ENCODE results near the gene TMEM171. TPM values are rescaled to one million over a fixed set of nuclear protein-coding genes. Genes with fewer than 3 reads are reported as not detected.

Gene TMEM171
- total and polyA plus RNA-seq, 2 experiments from 2014 or later, result 1.9 to 2.9 TPM

DNA sequence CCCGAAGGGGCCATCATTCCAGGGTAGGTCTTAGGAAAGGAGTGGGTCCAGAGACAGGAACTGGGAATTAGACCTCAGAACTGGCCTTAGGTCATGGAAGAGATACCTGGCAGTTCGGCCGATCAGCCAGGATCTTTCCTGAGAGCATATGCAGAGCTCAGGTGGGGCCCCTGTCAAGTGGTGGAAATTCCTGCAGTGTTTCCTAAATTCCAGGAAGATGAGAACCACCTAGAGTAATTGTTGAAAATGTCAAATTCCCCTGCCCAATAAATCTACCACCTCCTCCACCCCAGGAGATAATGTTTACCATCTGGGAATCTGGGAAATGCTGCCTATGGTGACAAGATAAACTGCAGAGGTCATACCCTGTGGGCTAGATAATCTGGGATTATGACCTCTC lies 14.6 kb downstream of the TMEM171 start (continued):
- TF ChIP-seq, protein P1, sequence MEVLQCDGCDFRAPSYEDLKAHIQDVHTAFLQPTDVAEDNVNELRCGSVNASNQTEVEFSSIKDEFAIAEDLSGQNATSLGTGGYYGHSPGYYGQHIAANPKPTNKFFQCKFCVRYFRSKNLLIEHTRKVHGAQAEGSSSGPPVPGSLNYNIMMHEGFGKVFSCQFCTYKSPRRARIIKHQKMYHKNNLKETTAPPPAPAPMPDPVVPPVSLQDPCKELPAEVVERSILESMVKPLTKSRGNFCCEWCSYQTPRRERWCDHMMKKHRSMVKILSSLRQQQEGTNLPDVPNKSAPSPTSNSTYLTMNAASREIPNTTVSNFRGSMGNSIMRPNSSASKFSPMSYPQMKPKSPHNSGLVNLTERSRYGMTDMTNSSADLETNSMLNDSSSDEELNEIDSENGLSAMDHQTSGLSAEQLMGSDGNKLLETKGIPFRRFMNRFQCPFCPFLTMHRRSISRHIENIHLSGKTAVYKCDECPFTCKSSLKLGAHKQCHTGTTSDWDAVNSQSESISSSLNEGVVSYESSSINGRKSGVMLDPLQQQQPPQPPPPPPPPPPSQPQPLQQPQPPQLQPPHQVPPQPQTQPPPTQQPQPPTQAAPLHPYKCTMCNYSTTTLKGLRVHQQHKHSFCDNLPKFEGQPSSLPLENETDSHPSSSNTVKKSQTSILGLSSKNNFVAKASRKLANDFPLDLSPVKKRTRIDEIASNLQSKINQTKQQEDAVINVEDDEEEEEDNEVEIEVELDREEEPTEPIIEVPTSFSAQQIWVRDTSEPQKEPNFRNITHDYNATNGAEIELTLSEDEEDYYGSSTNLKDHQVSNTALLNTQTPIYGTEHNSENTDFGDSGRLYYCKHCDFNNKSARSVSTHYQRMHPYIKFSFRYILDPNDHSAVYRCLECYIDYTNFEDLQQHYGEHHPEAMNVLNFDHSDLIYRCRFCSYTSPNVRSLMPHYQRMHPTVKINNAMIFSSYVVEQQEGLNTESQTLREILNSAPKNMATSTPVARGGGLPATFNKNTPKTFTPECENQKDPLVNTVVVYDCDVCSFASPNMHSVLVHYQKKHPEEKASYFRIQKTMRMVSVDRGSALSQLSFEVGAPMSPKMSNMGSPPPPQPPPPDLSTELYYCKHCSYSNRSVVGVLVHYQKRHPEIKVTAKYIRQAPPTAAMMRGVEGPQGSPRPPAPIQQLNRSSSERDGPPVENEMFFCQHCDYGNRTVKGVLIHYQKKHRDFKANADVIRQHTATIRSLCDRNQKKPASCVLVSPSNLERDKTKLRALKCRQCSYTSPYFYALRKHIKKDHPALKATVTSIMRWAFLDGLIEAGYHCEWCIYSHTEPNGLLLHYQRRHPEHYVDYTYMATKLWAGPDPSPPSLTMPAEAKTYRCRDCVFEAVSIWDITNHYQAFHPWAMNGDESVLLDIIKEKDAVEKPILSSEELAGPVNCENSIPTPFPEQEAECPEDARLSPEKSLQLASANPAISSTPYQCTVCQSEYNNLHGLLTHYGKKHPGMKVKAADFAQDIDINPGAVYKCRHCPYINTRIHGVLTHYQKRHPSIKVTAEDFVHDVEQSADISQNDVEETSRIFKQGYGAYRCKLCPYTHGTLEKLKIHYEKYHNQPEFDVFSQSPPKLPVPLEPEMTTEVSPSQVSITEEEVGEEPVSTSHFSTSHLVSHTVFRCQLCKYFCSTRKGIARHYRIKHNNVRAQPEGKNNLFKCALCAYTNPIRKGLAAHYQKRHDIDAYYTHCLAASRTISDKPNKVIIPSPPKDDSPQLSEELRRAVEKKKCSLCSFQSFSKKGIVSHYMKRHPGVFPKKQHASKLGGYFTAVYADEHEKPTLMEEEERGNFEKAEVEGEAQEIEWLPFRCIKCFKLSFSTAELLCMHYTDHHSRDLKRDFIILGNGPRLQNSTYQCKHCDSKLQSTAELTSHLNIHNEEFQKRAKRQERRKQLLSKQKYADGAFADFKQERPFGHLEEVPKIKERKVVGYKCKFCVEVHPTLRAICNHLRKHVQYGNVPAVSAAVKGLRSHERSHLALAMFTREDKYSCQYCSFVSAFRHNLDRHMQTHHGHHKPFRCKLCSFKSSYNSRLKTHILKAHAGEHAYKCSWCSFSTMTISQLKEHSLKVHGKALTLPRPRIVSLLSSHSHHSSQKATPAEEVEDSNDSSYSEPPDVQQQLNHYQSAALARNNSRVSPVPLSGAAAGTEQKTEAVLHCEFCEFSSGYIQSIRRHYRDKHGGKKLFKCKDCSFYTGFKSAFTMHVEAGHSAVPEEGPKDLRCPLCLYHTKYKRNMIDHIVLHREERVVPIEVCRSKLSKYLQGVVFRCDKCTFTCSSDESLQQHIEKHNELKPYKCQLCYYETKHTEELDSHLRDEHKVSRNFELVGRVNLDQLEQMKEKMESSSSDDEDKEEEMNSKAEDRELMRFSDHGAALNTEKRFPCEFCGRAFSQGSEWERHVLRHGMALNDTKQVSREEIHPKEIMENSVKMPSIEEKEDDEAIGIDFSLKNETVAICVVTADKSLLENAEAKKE (CRISPR knock-in tag; IDR thresholded peaks at IDR 0.05), result no peak
- TF ChIP-seq POLR2AphosphoS5 (IDR thresholded peaks at IDR 0.05; ENCODE audit: low read depth), result no peak

DNA sequence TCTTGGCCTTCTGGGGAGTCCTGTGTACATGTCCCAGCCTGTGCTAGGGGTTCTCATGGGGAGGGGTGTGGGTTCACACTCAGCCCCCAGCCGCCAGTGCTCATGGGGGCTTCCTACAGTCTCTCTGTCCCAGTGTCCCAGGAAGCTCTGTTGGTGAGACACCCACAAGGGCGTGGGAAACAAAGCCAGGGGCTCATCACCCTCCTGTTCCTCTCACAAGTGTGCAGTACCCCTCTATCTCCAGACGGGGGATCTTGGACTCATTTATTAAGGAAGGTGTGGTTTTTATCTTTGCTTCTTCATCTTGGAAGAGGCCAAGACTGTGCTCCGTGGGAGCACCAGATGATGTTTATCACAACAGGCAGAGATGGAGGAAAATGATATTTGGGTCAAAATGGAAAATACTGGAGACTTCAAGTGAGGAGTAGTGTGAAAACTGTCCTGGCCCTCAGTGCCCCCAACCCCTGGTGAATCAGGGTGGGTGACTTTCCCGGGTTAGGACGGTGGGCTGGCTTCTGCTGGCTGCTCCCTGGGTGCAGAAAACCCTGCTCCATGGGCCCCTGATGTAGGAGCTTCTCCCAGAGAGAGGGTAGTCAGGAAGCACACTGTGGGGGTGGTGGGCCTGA lies 15.2 kb downstream of the TMEM171 start:
- H3K27me3 ChIP-seq (ENCODE audit: insufficient read depth), result no peaks in the 10 kb centered on the region
- H3F3A ChIP-seq (replicated peaks; ENCODE audit: low read depth), result no peaks in the 10 kb centered on the region
- H3K4me3 ChIP-seq, result no peak overlapping the region
- ATAC-seq (peak; percentile 76), DNase-seq (ENCODE audit: low spot score) (peak; percentile 71)
- Mint-ChIP-seq H3K36me3 (ENCODE audit: low read depth) (no peaks in the 10 kb centered on the region), H3K27ac (no peak overlapping the region), H3K4me1 (peaks cover 25% of the 10 kb centered on the region), H3K9me3 (no peaks in the 10 kb centered on the region), H3K27me3 (ENCODE audit: insufficient read depth, low read depth, poor library complexity) (peaks cover 12% of the 10 kb centered on the region), H3K4me3 (no peak overlapping the region; the same call in 2 of the 3 replicates)
- no peaks in the 10 kb centered on the region for H3K79me2 ChIP-seq (replicated peaks; ENCODE audit: insufficient read depth)
- no peak overlapping the region for H3K27ac ChIP-seq (ENCODE audit: low read depth)
- TF ChIP-seq, protein P2, sequence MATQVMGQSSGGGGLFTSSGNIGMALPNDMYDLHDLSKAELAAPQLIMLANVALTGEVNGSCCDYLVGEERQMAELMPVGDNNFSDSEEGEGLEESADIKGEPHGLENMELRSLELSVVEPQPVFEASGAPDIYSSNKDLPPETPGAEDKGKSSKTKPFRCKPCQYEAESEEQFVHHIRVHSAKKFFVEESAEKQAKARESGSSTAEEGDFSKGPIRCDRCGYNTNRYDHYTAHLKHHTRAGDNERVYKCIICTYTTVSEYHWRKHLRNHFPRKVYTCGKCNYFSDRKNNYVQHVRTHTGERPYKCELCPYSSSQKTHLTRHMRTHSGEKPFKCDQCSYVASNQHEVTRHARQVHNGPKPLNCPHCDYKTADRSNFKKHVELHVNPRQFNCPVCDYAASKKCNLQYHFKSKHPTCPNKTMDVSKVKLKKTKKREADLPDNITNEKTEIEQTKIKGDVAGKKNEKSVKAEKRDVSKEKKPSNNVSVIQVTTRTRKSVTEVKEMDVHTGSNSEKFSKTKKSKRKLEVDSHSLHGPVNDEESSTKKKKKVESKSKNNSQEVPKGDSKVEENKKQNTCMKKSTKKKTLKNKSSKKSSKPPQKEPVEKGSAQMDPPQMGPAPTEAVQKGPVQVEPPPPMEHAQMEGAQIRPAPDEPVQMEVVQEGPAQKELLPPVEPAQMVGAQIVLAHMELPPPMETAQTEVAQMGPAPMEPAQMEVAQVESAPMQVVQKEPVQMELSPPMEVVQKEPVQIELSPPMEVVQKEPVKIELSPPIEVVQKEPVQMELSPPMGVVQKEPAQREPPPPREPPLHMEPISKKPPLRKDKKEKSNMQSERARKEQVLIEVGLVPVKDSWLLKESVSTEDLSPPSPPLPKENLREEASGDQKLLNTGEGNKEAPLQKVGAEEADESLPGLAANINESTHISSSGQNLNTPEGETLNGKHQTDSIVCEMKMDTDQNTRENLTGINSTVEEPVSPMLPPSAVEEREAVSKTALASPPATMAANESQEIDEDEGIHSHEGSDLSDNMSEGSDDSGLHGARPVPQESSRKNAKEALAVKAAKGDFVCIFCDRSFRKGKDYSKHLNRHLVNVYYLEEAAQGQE (IDR thresholded peaks at IDR 0.05; ENCODE audit: unreplicated experiment), result no peak
- TF ChIP-seq, protein P3, sequence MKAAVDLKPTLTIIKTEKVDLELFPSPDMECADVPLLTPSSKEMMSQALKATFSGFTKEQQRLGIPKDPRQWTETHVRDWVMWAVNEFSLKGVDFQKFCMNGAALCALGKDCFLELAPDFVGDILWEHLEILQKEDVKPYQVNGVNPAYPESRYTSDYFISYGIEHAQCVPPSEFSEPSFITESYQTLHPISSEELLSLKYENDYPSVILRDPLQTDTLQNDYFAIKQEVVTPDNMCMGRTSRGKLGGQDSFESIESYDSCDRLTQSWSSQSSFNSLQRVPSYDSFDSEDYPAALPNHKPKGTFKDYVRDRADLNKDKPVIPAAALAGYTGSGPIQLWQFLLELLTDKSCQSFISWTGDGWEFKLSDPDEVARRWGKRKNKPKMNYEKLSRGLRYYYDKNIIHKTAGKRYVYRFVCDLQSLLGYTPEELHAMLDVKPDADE (IDR thresholded peaks at IDR 0.05), result no peak
- TF ChIP-seq POLR2AphosphoS5 (IDR thresholded peaks at IDR 0.05; ENCODE audit: low read depth) (no peak), JUNB (IDR thresholded peaks at IDR 0.05; ENCODE audit: unreplicated experiment) (no peak), STAT1 (IDR thresholded peaks at IDR 0.05; ENCODE audit: unreplicated experiment) (no peak), EZH2phosphoT487 (IDR thresholded peaks at IDR 0.05; ENCODE audit: unreplicated experiment) (no peak), CREB1 (CRISPR knock-in tag; IDR thresholded peaks at IDR 0.05; ENCODE audit: low read depth) (no peak)
- TF ChIP-seq, protein P4, sequence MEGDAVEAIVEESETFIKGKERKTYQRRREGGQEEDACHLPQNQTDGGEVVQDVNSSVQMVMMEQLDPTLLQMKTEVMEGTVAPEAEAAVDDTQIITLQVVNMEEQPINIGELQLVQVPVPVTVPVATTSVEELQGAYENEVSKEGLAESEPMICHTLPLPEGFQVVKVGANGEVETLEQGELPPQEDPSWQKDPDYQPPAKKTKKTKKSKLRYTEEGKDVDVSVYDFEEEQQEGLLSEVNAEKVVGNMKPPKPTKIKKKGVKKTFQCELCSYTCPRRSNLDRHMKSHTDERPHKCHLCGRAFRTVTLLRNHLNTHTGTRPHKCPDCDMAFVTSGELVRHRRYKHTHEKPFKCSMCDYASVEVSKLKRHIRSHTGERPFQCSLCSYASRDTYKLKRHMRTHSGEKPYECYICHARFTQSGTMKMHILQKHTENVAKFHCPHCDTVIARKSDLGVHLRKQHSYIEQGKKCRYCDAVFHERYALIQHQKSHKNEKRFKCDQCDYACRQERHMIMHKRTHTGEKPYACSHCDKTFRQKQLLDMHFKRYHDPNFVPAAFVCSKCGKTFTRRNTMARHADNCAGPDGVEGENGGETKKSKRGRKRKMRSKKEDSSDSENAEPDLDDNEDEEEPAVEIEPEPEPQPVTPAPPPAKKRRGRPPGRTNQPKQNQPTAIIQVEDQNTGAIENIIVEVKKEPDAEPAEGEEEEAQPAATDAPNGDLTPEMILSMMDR (conservative IDR thresholded peaks at IDR 0.05; ENCODE audit: low read depth in 2 of 2), result peak; percentile 29 to 43; a peak in 3 of 4 replicates
- H2AFZ ChIP-seq, result peak overlapping the region; percentile 94; the same call in 1 of the 2 replicates
- H4K20me1 ChIP-seq (replicated peaks; ENCODE audit: insufficient read depth), result no peaks in the 10 kb centered on the region
- peaks cover 6% of the 10 kb centered on the region; the same call in 1 of the 2 replicates for H3K9me2 ChIP-seq (ENCODE audit: insufficient read depth)
- no peak overlapping the region for H3K4me2 ChIP-seq
- H3K4me1 ChIP-seq (ENCODE audit: insufficient read depth), result peaks cover 10% of the 10 kb centered on the region
- no peaks in the 10 kb centered on the region for H3K36me3 ChIP-seq (ENCODE audit: insufficient read depth)
